MM.1S (cell line): Measurements from ENCODE around the gene IKBKE.

Experiments used
- CTCF ChIP-seq: fragments of 300-600 bp; sonication (generic); IDR thresholded peaks from 2 replicates; pipeline ENCODE4 v1.5.1; 2016; ENCODE audit warnings: antibody characterized with exemption, low read length, mixed read lengths
- EZH2phosphoT487 ChIP-seq: fragments of 300-600 bp; sonication (generic); IDR thresholded peaks from 2 replicates; pipeline ENCODE4 v1.6.1; 2018; ENCODE audit warnings: antibody characterized with exemption, low read length

- TF ChIP-seq CTCF (no peak), EZH2phosphoT487 (no peak)
Observed at GRCh38 chr1:206538901-206539640, 68.8 kb downstream of the IKBKE start.
